Natural killer cell (primary cell): ENCODE data around the gene VRK1. TPM values are rescaled to one million over a fixed set of nuclear protein-coding genes. Genes with fewer than 3 reads are reported as not detected.

Experiments
- ATAC-seq, 3 donors: fragments of 150-1000 bp in 2 of 3; fragments of 200-7000 bp in 1 of 3; cut with Tn5 transposase; 1 replicate in 1 of 3; 2 replicates in 2 of 3; pipeline ENCODE4 v1.10.0; 2021; ENCODE audit warnings: mild to moderate bottlenecking in 2 of 3, moderate library complexity in 2 of 3
- DNase-seq, 2 donors: peaks; one replicate each; pipeline versions ENCODE4 v3.0.0 to v3.0.0-alpha.2; 2013 to 2021; ENCODE audit warnings: mixed read lengths in 1 of 2
- H3K27ac ChIP-seq: one replicate; pipeline ENCODE4 v1.5.1; 2013; ENCODE audit warnings: mild to moderate bottlenecking, low read length
- H3K27me3 ChIP-seq: one replicate; pipeline ENCODE4 v1.6.1; 2013; ENCODE audit warnings: low read length; ENCODE audit not compliant: control insufficient read depth, insufficient read depth
- H3K36me3 ChIP-seq: one replicate; pipeline ENCODE4 v1.6.1; 2013; ENCODE audit warnings: low read length; ENCODE audit not compliant: control insufficient read depth, insufficient read depth
- H3K4me1 ChIP-seq: one replicate; pipeline ENCODE4 v1.6.1; 2013; ENCODE audit warnings: low read length; ENCODE audit not compliant: control insufficient read depth, insufficient read depth
- H3K4me3 ChIP-seq: one replicate; pipeline ENCODE4 v1.5.1; 2013; ENCODE audit warnings: low read length
- H3K9me3 ChIP-seq: one replicate; pipeline ENCODE4 v1.6.1; 2013; ENCODE audit warnings: low read length; ENCODE audit not compliant: control insufficient read depth, insufficient read depth
- H3K27ac Mint-ChIP-seq, 2 donors: one replicate each; pipeline ENCODE4 v1.8.0; 2022; ENCODE audit warnings: mild to moderate bottlenecking in 2 of 2, mixed read lengths in 2 of 2, moderate library complexity in 1 of 2
- H3K27me3 Mint-ChIP-seq, 2 donors: one replicate each; pipeline ENCODE4 v1.8.0; 2022; ENCODE audit warnings: low read depth in 2 of 2, mixed read lengths in 2 of 2
- H3K36me3 Mint-ChIP-seq: one replicate; pipeline ENCODE4 v1.8.0; 2022; ENCODE audit warnings: mixed read lengths
- H3K4me1 Mint-ChIP-seq, 2 donors: one replicate each; pipeline ENCODE4 v1.8.0; 2022; ENCODE audit warnings: mixed read lengths in 2 of 2
- H3K4me3 Mint-ChIP-seq: one replicate; pipeline ENCODE4 v1.8.0; 2022; ENCODE audit warnings: mild to moderate bottlenecking, moderate library complexity, mixed read lengths
- H3K9me3 Mint-ChIP-seq, 2 donors: one replicate each; pipeline ENCODE4 v1.8.0; 2022; ENCODE audit warnings: mixed read lengths in 2 of 2
- CTCF ChIP-seq: fragments of 200-600 bp; IDR thresholded peaks from one replicate; pipeline ENCODE4 v1.8.0; 2022; ENCODE audit warnings: antibody characterized with exemption
- WGBS: methylation state at CpG from one replicate; pipeline ENCODE4 v1.1.7; 2013; ENCODE audit warnings: missing lambda C conversion rate; ENCODE audit not compliant: insufficient coverage; 5-methylcytosine and 5-hydroxymethylcytosine counted together
- intact Hi-C: fragments of 100-400 bp; cut with micrococcal nuclease; formaldehyde crosslinking; loops from one replicate; pipeline ENCODE4 v1.14.2; 2022
- total RNA-seq, 4 donors: library from RNA; stranded (reverse); fragments of 120-200 nt in 1 of 4; gene quantifications; one replicate each; pipeline versions ENCODE4 v1.2.3 to v1.2.4, GENCODE V29; 2013 to 2022

The VRK1 gene
- total RNA-seq, 3 donors from 2014 or later (not counting 1 experiment from before 2014, with no cell fraction given) = 34.4 to 40.6 (median 37.3) TPM

GRCh38 chr14:96811265-96811664 is 14.1 kb downstream of the VRK1 start:
- TF ChIP-seq CTCF = no peak
- no peaks in the 10 kb centered on the region for H3K9me3 ChIP-seq
- Mint-ChIP-seq H3K4me1 (peaks cover 42 to 53% of the 10 kb centered on the region in 2 donors), H3K9me3 (no peaks in the 10 kb centered on the region), H3K36me3 (no peaks in the 10 kb centered on the region), H3K4me3 (no peak overlapping the region), H3K27ac (peak overlapping the region in 1 of 2 donors; percentile 62), H3K27me3 (no peaks in the 10 kb centered on the region)
- H3K4me1 ChIP-seq = no peaks in the 10 kb centered on the region
- no peaks in the 10 kb centered on the region for H3K36me3 ChIP-seq
- ATAC-seq (no peak), DNase-seq (no peak)
- H3K27me3 ChIP-seq = no peaks in the 10 kb centered on the region
- H3K4me3 ChIP-seq = no peak overlapping the region
- intact Hi-C loops = no loop called here
- H3K27ac ChIP-seq = no peak overlapping the region
- 100% methylated on average over 2 of the region's 2 CpGs for WGBS

- Histone ChIP-seq H3K27ac (no peak overlapping the region), H3K36me3 (no peaks in the 10 kb centered on the region), H3K27me3 (no peaks in the 10 kb centered on the region), H3K4me3 (no peak overlapping the region), H3K4me1 (no peaks in the 10 kb centered on the region), H3K9me3 (no peaks in the 10 kb centered on the region)
- TF ChIP-seq CTCF = no peak
- Mint-ChIP-seq H3K4me1 (peaks cover 40 to 45% of the 10 kb centered on the region in 2 donors), H3K27ac (peak overlapping the region; percentile 57 to 62), H3K27me3 (no peaks in the 10 kb centered on the region), H3K9me3 (no peaks in the 10 kb centered on the region), H3K4me3 (no peak overlapping the region), H3K36me3 (no peaks in the 10 kb centered on the region)
- no CpG with 5 or more reads among the region's 3 CpGs for WGBS
- intact Hi-C loops = no loop called here
- peak; percentile 71 to 80 (median 72) for ATAC-seq
- DNase-seq = peak in 1 of 2 donors; percentile 33
Observed at GRCh38 chr14:96811985-96812667, 14.9 kb downstream of the VRK1 start.

GRCh38 chr14:96816281-96816680 is 19.1 kb downstream of the VRK1 start:
- Mint-ChIP-seq H3K27me3 (no peaks in the 10 kb centered on the region), H3K4me1 (peaks cover 47 to 57% of the 10 kb centered on the region in 2 donors), H3K9me3 (no peaks in the 10 kb centered on the region), H3K36me3 (no peaks in the 10 kb centered on the region), H3K4me3 (no peak overlapping the region), H3K27ac (no peak overlapping the region)
- WGBS = 86% methylated on average over 3 of the region's 3 CpGs
- H3K9me3 ChIP-seq = no peaks in the 10 kb centered on the region
- no peak overlapping the region for H3K27ac ChIP-seq
- intact Hi-C loops = no loop called here
- DNase-seq (no peak), ATAC-seq (peak in 1 of 3 donors; percentile 67)
- no peaks in the 10 kb centered on the region for H3K27me3 ChIP-seq
- H3K4me3 ChIP-seq = no peak overlapping the region
- H3K36me3 ChIP-seq = no peaks in the 10 kb centered on the region
- no peak for TF ChIP-seq CTCF
- H3K4me1 ChIP-seq = no peaks in the 10 kb centered on the region
